Breast epithelium (tissue), 3 donors: Measurements from ENCODE around the gene HBA1.

ENCODE experiments used
- CTCF ChIP-seq, 3 donors: fragments of 450-650 bp; IDR thresholded peaks; one replicate each; pipeline ENCODE4 v1.5.1; 2016 to 2017; ENCODE audit warnings: antibody characterized with exemption in 3 of 3, mild to moderate bottlenecking in 3 of 3, moderate library complexity in 3 of 3
- POLR2A ChIP-seq: fragments of 450-650 bp; IDR thresholded peaks from one replicate; pipeline ENCODE4 v1.6.1; 2016; ENCODE audit warnings: antibody characterized with exemption, mild to moderate bottlenecking, moderate library complexity

- TF ChIP-seq CTCF (IDR thresholded peaks at IDR 0.05): no peak
- TF ChIP-seq POLR2A: no peak
These were observed 21.5 kb upstream of the HBA1 start for GRCh38 chr16:155031-155398.
